ENCODE results near the gene HDAC3.

HDAC3 gene

DNA sequence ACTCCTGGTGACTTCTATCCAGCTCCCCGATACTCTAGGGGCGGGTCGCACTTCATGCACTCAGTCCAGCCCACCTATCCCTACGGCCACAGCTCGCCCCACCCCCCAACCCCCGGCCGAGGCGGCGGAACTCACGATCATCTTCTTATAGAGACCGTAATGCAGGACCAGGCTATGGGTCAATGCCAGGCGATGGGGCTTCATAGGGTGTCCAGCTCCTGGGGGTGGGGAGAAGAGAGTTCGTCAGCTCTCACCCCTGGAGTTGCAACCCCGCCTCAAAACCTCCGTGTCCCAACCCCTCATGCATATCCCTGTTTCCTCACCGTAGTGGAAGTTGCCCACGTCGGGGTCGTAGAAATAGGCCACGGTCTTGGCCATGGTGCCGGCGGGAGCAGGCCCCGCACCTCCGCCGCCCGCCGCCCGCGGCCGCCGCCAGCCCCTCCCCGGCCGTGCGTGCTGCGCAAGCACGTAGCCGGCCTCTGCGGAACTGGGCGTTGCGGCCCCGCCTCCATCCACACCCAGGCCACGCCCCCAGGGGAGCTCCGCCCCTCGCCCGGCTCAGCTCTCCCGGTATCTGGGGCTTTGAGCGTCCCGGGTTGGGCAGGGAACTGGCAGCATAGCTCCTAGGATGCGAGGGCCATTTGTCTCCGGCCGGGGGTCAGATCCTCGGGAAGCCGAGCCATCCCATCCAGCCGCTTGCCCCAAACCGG lies at the start of gene HDAC3, which contains the start of gene RELL2:
HDAC3 (minus strand) TSS at position 437 of the 710 bp plus-strand sequence; CDS start at position 378, 59 bp downstream.
RELL2 (plus strand) TSS at position 585 of the 710 bp plus-strand sequence. CDS start 1,229 bp downstream, outside the sequence.
- in situ Hi-C loops (cut with HindIII; ENCODE audit: low sequenced_read_pairs) = no loop called here

DNA sequence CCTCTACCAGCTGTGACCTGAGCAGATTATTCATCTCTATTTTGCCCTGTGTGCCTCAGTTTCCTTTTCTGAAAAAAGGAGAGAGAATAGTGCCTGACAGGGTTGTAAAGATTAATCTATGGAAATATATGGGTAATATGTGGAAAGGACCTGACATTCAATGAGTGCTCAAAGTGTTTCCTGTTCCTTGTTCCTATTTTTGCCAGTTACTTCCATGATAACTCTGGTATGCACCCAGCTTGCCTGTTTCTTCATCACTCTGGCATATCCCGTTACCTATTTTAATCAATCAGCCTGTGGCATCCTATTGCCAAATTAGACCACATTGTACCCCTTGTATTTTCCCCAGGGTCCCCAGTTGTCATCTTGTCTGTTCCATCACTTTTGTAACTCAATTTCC lies 48.9 kb upstream of the HDAC3 start:
- in situ Hi-C loops (cut with HindIII; ENCODE audit: low sequenced_read_pairs) = no loop called here

DNA sequence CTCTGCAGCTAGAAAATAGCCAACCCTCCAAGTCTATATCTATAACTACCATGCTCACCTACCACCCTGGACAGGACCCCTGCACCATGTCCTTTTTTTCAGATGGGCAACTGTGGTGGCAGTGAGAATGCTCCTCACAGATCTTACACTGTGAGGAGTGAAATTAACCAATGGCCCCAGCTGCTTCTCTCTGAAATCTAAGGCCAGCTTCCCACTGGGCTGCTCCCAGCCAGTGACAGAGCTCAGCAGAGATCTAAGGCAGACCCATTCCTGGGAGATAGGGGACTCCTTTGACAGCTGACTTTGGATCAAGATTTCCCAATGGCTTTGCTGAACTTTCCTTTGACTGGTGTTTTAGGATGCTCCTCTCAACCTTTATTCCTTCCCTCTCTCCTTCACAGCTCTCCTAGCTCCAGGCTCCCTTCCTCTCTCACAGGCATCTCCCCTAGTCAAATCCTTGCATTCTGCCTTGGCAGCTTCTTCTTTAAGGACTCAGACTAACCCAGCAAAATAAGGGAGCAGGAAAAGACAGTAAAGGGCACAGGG lies 47.0 kb upstream of the HDAC3 start:
- in situ Hi-C loops (cut with HindIII; ENCODE audit: low sequenced_read_pairs) = loop anchor here (5.0 kb wide), 1 partner anchor 49 kb away; no protein-coding TSS in a partner anchor

DNA sequence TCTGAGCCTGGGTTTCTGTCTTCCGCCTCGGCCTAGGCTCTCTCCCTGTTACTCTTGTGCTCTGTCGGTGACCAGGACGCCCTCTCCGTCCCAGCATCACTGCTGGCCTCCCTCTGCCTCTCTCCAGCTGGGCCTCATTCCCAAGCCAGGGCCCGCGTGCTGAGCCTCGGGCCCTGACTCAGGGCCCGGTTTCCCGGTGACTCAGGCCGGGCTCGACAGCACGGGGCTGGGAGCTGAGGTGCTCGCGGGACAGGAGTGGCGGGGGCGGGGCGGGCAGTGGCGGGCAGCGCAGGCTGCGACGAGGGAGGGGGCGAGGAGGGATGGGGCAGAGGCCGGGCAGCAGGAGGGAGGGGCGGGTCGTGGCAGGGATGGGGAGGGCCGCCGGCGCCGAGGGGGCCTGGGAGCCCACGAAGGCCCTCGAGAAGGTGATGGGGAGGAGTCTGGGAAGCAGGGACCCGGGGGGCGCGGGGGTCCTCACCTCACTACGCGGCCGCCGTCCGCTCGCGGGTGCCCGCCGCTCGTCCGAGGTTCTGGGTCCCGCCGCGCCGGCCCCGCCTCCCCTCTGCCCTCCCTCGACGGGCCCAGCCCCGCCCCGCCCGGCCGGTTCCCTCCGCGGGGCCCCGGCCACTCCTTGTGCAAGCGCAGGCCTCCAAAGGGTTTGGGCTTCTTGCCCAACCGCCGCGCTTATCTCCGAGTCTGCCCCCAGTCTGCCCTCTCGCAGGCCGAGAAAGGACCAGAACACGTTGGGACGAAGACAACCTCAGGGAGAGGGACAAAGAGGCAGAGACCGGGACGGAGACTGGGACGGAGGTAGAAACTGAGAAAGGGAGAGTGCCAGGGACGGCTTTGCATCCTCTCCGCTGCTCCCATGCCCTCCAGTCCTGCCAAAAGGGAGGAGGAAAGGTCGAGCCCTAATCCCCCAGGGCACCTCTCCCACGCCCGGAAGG lies 45.3 kb upstream of the HDAC3 start, which contains the start of gene ARAP3:
ARAP3 (minus strand) TSS at position 536 of the 947 bp plus-strand sequence. CDS start 1,744 bp downstream, outside the sequence.
- in situ Hi-C loops (cut with HindIII; ENCODE audit: low sequenced_read_pairs) = loop anchor here (5.0 kb wide), 1 partner anchor 50 kb away; no protein-coding TSS in a partner anchor

DNA sequence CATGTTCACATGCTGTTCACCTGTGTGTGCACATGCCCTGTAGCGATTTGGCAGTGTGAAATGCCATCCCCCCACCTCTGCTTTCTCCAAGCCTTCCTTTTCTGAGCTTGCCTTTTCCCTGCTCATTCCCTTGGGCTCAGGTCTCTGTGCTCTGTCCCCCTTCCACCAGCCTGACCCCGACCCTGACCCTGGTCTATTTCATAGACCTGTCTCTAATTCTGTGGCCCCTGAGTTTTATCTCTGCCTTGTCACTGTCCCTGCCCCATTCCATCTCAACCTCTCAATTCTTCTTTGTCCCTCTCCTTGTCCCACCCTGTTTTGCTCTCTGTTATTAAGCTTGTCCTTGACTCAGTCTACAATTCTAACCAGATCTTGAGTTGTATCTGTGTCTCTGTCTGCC lies 44.6 kb upstream of the HDAC3 start:
- in situ Hi-C loops (cut with HindIII; ENCODE audit: low sequenced_read_pairs) = loop anchor here (5.0 kb wide), 1 partner anchor 51 kb away; no protein-coding TSS in a partner anchor

DNA sequence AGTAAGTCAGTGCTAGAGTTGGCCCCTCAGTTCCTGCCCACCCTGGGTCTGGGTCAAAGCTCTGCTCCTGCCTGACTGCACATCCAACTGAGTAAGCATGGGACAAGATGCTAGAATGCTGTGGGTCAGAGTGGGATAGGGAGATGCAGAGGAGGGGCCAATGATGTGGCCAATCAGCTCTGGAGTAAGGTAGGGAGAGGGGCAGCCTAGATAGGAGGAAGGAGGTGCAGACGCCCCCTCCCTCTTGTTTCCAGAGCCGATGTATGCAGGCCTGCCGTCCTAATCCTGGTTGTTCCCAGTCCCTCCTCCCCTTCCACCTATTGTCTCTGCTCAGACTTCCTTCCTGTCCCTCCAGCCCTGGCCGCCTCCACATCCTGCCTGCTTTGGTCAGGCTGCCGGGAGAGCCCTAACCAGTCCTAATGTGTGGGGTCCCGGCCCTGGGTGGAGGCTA lies 44.1 kb upstream of the HDAC3 start:
- in situ Hi-C loops (cut with HindIII; ENCODE audit: low sequenced_read_pairs) = loop anchor here (5.0 kb wide), 1 partner anchor 52 kb away; no protein-coding TSS in a partner anchor

DNA sequence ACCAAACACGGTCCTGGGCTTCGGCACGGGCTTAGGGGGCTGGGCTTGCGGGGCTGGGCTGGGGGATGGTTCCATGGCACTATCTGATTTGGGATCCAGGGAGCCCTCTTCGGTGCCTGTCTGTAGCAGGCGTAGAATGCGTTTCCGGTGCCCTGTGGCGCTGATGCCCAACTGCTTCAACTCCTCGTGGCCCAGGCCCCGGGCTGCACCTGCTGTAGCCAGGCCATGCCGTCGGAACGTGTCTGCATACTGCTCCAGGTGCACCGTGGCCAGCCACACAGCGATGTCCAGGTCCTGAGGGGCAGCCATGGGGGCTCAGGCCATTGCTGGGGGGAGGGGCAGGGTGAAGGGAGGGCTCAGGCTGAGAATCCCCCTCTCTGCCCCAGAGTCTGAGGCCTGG lies 43.5 kb upstream of the HDAC3 start:
- in situ Hi-C loops (cut with HindIII; ENCODE audit: low sequenced_read_pairs) = loop anchor here (5.0 kb wide), 1 partner anchor 52 kb away; no protein-coding TSS in a partner anchor

DNA sequence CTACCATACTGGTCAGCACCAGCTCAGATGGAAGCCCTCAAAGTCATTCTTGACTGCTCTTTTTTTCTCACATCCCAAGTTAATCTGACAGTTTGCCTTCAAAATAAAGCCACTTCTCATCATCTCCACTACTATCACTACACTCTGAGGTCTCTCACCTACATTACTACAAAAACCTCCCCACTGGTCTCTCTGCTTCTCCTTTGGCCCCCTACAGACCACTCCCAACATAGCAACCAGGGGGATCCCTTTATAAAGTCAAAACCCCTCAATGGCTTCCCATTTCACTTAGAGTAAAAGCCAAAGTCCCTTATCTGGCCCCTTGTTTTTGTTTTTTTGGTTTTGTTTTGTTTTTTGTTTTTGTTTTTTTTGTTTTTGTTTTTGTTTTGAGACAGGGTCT lies 40.8 kb upstream of the HDAC3 start:
- in situ Hi-C loops (cut with HindIII; ENCODE audit: low sequenced_read_pairs) = no loop called here

DNA sequence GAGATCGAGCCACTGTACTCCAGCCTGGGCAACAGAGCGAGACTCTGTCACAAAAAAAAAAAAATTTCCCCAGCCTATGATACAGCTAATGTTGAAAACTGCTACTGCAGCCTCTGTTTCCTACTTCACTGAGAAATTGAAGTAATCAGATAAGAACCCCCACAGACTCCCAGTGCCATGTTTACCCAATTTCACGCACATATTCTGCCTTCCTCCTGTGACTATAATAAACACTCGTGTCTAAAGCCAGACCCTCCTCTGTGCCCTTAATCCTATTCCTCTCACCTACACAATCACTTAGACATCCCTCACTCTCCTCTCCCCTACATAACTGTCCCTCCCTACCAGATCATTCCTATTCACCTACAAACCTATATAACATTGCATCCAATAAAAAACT lies 39.0 kb upstream of the HDAC3 start:
- in situ Hi-C loops (cut with HindIII; ENCODE audit: low sequenced_read_pairs) = no loop called here

DNA sequence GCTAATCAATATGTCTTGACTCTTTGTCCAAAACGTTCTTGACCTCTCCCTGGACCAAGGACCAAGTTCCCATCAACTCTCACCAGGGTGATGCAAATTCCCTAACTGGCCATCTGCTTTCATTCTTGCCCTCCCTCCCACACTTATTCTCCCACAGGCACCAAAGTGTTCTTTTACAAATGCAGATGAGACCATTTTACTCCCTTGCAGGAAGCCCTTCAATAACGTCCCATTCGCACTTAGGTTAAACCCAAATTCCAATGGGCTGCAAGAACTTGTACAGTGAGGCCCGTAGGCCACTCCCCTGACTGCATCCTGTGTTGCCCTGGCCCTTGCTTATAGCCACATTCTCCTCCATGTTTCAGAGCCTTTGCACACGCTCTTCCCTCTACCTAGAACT lies 38.1 kb upstream of the HDAC3 start:
- in situ Hi-C loops (cut with HindIII; ENCODE audit: low sequenced_read_pairs) = no loop called here

DNA sequence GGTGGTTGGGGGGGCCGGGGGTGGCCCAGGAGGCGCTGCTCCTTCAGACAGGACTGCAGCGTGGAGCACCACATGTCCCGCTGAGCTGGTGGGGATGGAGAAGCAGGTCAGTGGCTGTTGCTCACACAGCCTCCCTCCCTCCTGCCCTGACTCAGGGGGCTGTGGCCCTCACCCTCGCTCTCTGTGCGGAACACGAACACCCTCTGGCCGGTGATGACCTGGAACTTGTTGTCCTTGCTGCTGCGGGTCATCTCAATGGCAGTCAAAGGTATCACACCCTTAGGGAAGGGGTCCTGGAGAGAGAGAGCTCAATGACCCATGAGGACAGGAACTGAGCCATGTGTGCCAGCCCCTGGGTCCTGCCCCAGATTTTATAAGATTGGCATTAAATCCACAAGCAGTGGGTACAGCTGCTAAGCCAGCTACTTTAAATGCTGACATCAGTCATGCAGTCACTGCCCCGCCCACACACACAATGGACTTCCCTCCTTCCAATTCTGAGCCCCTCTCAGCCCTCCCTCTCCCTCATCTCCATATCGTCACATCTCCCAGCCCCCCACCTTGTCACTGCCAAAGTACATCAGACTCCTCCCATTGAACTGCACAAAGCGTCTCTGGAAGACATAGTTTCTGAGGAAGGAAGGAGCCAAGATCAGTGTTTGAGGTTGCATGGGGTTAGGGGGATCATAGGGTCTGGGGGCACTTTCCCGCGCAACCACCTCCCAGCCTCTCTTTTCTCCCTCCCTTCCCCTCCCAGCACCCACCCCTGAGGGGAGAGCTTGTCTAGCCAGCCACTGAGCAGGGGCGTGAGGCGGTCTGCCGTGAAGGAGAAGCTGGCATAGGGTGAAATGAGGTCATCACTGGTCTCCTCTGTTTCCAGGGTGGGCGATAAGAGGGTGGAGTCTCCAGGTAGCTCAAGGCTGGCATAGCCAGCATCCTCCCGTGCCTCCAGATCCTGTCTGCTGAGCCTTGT lies 36.5 kb upstream of the HDAC3 start:
- in situ Hi-C loops (cut with HindIII; ENCODE audit: low sequenced_read_pairs) = no loop called here

DNA sequence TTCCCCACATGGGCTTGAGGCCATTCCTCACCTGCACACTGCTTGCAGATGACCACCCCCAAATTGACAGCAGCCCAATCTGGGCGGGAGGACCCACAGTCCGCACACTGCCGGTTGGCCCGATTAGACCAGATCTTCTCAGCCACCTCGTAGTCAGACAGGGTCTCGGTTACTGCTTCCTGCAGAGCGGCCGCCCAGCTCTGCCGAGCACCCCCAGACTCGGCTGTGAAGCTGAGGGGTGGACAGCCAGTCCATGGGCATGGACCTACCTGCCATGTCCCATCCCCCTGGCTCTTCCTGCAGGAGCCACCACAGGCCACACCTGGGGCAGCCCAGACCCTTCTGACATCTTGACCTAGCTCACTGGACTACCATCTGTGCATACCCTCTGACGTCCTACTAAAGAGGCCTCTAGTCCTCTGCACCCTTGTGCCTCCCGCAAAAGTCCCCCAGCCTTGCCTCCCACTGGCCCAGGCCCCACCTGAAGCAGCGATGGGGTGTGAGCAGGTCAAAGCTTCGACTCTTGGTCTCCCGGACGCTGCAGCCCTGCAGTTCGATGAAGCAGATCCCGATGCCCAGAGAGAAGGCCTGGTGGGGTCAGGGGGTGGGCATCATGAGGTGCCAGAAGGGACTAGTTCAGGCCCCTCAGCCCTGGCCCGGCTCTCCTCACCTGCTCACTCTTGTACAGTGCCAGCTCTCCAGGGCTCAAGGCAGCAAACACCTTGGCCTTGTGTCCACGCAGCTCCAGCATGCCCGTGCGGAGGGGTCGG lies 35.6 kb upstream of the HDAC3 start:
- in situ Hi-C loops (cut with HindIII; ENCODE audit: low sequenced_read_pairs) = no loop called here

DNA sequence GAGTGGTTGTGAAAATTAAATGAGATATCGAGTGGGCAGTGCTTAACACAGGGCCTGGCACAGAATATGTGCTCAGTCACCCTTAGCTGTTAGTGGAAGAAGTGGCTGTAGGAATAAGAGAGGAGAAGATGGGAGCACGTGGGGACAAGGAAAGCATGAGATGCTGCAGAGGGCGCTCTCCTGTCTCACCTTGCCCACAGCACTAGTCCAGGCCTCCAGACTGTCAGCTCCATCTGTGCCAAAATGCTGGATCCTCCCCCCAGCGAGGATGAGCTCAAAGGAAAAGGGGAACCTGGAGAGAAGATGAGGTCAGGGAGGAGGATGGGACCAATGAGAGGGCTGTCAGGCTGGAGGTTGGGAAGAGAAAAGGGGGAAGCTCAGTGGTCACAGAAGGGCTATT lies 32.9 kb upstream of the HDAC3 start:
- in situ Hi-C loops (cut with HindIII; ENCODE audit: low sequenced_read_pairs) = no loop called here

DNA sequence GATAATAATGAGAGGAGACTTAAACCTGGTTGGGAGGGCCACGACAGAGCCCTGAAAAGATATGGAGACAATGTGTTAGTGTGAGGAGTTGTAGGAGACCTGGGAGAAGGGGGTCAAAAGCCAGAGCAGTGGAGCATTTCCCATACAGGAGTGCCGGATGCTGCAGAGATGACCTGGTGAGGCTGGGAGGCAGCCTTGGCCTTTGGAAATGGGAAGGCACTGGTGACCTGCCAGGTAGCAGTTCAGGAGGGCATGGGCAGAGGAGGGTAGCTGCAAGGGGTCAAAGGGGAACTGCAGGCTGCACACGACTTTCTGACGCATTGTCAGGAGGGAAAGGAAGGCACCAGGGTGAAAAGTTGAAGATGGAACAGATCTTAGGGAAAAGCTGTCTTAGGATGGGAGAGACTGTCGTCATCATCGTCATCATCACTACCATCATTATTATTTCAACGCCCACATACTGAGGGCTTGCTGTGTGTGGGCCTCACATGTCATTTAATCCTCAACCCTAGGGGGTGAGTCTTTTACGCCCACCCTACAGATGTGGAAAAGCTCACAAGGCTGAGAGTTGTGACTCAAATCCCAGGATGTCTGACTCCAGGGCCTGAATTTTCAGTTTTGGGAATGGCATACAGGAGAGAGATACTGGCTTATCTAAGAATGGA lies 32.1 kb upstream of the HDAC3 start:
- in situ Hi-C loops (cut with HindIII; ENCODE audit: low sequenced_read_pairs) = no loop called here

DNA sequence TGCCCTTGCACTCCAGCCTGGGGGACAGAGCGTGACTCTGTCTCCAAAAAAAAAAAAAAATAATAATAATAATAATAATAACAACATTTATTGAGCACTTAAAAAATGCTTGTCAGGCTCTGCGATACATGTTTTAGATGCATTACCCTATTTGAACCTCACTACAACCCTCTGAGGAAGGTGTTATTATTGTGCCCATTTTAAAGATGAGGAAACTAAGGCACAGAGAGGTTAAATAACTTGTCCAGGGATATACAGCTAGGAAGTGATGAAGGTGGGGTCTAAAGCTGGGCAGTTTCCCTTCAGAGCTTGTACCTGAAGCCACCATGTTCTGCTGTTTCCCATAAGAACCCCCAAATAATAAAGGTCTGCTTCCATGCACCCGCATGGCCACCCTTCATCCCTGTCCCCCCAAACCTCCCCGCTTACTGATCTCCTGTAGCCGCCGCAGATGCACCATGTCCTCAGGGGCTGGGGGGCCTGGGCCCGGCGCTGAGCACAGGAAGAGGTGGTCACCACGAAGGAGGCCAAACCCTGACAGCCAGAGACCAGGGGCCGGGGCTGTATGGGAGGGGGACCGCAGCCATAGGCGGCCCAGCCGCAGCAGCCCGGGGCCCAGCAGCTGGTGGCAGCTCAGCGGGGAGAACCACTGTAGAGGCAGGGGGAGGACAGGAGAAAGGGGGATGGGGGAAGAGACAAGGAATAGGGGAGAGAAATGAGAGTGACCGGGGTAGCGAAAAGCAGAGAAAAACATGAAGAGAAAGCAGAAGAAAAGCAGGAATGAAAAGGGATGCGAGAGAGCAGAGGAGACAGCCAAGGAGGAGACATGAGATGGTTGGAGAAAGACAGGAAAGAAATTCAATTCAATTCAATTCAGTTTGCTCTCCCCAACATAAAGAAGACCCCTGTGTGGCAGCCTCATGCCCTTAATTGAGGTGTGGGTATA lies 29.6 kb upstream of the HDAC3 start:
- in situ Hi-C loops (cut with HindIII; ENCODE audit: low sequenced_read_pairs) = no loop called here

DNA sequence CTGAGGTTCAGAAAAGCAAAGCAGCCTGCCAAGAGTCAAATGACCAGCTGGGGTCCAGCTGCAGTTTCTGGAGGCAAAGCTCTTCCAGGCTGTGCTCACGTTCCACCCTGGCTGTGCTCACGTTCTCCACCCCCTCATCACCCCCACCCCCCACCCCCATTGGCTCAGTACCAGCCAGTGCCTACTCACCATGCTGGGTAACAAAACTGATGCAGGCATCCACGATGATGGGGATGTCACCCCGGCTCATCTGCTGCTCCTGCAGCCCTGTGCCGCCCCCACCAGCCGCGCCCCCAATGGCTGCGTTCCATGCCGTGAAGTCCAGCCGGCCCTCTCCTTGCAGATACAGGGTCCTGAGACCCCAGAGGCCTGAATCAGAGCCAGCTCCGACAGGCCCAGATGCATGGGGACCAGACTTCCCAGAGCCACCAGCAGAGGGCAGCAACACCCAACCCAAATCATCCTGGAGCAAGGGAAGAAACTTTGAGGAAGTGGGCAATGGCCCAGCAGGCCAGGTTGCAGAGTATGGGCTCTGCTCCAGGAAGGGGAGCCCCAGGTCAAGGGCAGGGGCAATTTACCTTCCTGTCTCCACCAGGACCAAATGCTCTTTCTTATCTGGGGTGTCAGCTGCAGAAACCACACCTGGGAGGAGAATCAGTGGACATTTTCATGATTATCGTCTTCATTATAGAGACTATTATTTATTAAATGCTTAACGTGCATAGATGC lies 28.2 kb upstream of the HDAC3 start:
- in situ Hi-C loops (cut with HindIII; ENCODE audit: low sequenced_read_pairs) = no loop called here

DNA sequence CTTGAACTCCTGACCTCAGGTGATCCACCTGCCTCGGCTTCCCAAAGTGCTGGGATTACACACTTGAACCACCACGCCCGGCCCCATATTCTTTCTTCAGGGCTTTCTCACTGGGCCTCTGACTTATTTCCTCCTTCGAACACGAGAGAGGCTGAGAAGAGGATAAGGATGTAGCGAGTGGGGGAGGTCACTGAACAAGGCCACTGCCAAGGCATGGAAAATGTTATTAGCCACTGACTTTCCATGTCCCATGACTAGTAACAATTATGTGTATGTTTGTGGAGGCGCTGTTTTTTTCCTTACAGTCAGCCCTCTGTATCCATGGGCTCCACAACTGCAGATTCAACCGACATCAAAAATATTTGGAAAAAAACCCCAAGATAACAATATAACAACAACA lies 26.9 kb upstream of the HDAC3 start:
- in situ Hi-C loops (cut with HindIII; ENCODE audit: low sequenced_read_pairs) = no loop called here
